Pancreas (tissue), 10 donors: ENCODE data around the gene RALB. TPM values are rescaled to one million over a fixed set of nuclear protein-coding genes. Genes with fewer than 3 reads are reported as not detected.
A peak's percentile ranks its signal among the peaks of the same experiment; 100 is the strongest.

Experiments
- ATAC-seq, 4 donors: fragments of 200-7000 bp; cut with Tn5 transposase; one replicate each; pipeline versions ENCODE4 v1.8.0 to v1.9.1; 2020; ENCODE audit warnings: mild to moderate bottlenecking in 4 of 4, moderate library complexity in 4 of 4
- DNase-seq, 6 donors: peaks; one replicate each; pipeline ENCODE4 v3.0.0-alpha.2; 2020
- FAIRE-seq: peaks from 2 replicates; lab custom pipeline; 2012; peaks lifted over from hg19 to GRCh38; lab: Jason Lieb, UNC
- H3K27ac ChIP-seq, 4 donors: fragments of 200-600 bp; sonication (generic); 1 replicate in 3 of 4; 2 replicates in 1 of 4; pipeline versions ENCODE4 v1.5.0 to v1.8.0; 2020
- H3K27me3 ChIP-seq, 4 donors: fragments of 200-600 bp; one replicate each; pipeline ENCODE4 v1.8.0; 2021
- H3K36me3 ChIP-seq, 3 donors: fragments of 200-600 bp; sonication (generic) in 1 of 3; one replicate each; pipeline versions ENCODE4 v1.5.0 to v1.8.0; 2020 to 2021
- H3K4me1 ChIP-seq, 3 donors: fragments of 200-600 bp; one replicate each; pipeline ENCODE4 v1.8.0; 2021
- H3K4me3 ChIP-seq, 4 donors: fragments of 200-600 bp; sonication (generic) in 2 of 4; one replicate each; pipeline versions ENCODE4 v1.5.0 to v1.8.0; 2020 to 2021
- H3K9me3 ChIP-seq, 4 donors: fragments of 200-600 bp; one replicate each; pipeline ENCODE4 v1.8.0; 2021
- WGBS, 2 donors: extraction: QIAGEN DNeasy Blood & Tissue Kit; methylation state at CpG; one replicate each; pipeline ENCODE4 v1.1.7; 2013; 5-methylcytosine and 5-hydroxymethylcytosine counted together
- intact Hi-C, 3 donors: fragments of 100-400 bp; cut with DNase I; formaldehyde crosslinking; loops; one replicate each; pipeline versions ENCODE4 v1.11.1 to v1.14.2; 2022
- polyA plus RNA-seq, 2 donors: library from polyadenylated mRNA; stranded (reverse); fragments of 200-250 nt; gene quantifications; one replicate each; pipeline ENCODE4 v1.2.3, GENCODE V29; 2013
- total RNA-seq, 6 donors: library from RNA; stranded (reverse); fragmentation: NEBNext Ultra II Directional in 4 of 6; extraction: Animal tissue kit (Norgen Biotek cat#: 25700) in 4 of 6; gene quantifications; one replicate each; pipeline versions ENCODE4 v1.2.1 to v1.2.4, GENCODE V29; 2021 to 2023
- TF ChIP-seq, protein P1 (sequence below), 4 donors: fragments of 200-600 bp; sonication (generic) in 3 of 4; IDR thresholded peaks; one replicate each; pipeline versions ENCODE4 v1.5.0 to v1.8.0; 2021; ENCODE audit warnings: antibody characterized with exemption in 4 of 4
- donor health status: healthy with polysubstance abuse.
- donor health status: DM: no; HTN: no; CAD: no; lungs with moderate emphysema.
- donor health status: DM: no; HTN: no; CAD: no.
- donor health status: control.
- donor health status: control.
- donor health status: Bipolar disorder and iron deficiency.
- donor health status: DM: yes; HTN: yes; CAD: no.
- donor health status: DM: no; HTN: no; CAD: no.
- donor health status: DM: no; HTN: no; CAD: no.
- donor health status: DM: yes; HTN: yes; CAD: no.

The RALB gene
- total and polyA plus RNA-seq, 8 donors: 9.8 to 24.2 (median 15.4) TPM

DNA sequence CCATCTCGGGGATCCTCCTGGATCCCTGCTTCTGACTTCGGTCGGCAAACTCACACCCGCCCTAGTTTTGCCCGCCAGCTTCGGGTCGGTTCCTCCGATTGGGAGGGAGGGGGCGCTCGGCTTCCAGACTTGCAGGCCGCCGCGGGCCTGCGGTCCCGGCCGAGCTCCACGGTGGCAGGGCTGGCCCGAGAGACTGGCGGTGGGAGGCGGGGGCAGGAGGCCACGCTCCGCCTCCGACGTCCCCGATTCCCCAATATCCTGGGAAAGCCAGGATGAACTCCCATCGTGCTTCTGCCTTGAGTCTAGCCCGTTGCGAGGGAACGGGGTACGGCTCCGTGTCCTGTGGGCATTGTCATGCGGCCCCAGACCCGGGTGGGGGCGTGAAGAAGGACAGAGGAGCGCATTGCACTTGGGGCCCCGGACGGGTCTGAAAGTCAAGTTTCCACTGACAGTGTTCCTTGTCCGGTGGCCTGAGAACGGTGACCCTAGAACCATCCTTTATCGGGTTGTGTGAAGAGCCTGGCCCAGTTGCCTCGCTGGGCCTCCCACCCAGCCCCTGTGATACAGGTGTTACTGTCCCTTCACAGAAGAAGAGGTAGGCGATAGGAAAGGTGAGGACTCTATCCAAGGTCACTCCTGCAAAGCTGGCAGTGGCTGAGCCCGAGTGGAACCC lies 90.9 kb downstream of the RALB start:
- intact Hi-C loops: loop anchor here in 2 of 3 donors (5.0 to 10.0 kb wide), 3 partner anchors 181 to 339 kb away; no protein-coding TSS in a partner anchor
- TF ChIP-seq, protein P1, sequence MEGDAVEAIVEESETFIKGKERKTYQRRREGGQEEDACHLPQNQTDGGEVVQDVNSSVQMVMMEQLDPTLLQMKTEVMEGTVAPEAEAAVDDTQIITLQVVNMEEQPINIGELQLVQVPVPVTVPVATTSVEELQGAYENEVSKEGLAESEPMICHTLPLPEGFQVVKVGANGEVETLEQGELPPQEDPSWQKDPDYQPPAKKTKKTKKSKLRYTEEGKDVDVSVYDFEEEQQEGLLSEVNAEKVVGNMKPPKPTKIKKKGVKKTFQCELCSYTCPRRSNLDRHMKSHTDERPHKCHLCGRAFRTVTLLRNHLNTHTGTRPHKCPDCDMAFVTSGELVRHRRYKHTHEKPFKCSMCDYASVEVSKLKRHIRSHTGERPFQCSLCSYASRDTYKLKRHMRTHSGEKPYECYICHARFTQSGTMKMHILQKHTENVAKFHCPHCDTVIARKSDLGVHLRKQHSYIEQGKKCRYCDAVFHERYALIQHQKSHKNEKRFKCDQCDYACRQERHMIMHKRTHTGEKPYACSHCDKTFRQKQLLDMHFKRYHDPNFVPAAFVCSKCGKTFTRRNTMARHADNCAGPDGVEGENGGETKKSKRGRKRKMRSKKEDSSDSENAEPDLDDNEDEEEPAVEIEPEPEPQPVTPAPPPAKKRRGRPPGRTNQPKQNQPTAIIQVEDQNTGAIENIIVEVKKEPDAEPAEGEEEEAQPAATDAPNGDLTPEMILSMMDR (IDR thresholded peaks at IDR 0.05): peak; percentile 43 to 78 (median 74)
- Histone ChIP-seq H3K36me3 (no peaks in the 10 kb centered on the region), H3K9me3 (no peaks in the 10 kb centered on the region), H3K4me1 (peaks cover 13 to 14% (median 13%) of the 10 kb centered on the region in 3 donors), H3K27me3 (peaks cover 0 to 6% (median 0%) of the 10 kb centered on the region in 4 donors), H3K27ac (no peak overlapping the region), H3K4me3 (peak overlapping the region in 2 of 4 donors; percentile 1 to 61)
- WGBS, 2 donors: 7 to 10% methylated on average over 42 to 43 of the region's 43 CpGs
- DNase-seq (peak; percentile 71 to 94 (median 86)), ATAC-seq (peak; percentile 83 to 92 (median 90)), FAIRE-seq (no peak)

Other genes with a start within 250 kb of the RALB start
- gene EPB41L5, start 239.8 kb upstream of the RALB start, total RNA-seq: 10 to 100 TPM; 17.6 to 23.8 (median 21.4) TPM
- 10 to 100 TPM in 1 of 2 donors, 1 to 10 TPM in 1; 7.3 to 13.0 TPM for gene EPB41L5, start 239.8 kb upstream of the RALB start, polyA plus RNA-seq
- 10 to 100 TPM in 3 of 6 donors, 1 to 10 TPM in 3; 6.6 to 13.5 (median 11.0) TPM for gene TMEM185B, start 29.5 kb upstream of the RALB start, total RNA-seq
- 1 to 10 TPM; 2.8 to 5.7 TPM for gene TMEM185B, start 29.5 kb upstream of the RALB start, polyA plus RNA-seq
- 1 to 10 TPM in 4 of 6 donors, under 1 TPM in 2; 0.59 to 3.6 (median 2.5) TPM for gene INHBB, start 93.3 kb downstream of the RALB start, total RNA-seq
- 1 to 10 TPM; 1.6 to 5.1 TPM for gene INHBB, start 93.3 kb downstream of the RALB start, polyA plus RNA-seq